ENCODE data around the gene BMP2K.

DNA sequence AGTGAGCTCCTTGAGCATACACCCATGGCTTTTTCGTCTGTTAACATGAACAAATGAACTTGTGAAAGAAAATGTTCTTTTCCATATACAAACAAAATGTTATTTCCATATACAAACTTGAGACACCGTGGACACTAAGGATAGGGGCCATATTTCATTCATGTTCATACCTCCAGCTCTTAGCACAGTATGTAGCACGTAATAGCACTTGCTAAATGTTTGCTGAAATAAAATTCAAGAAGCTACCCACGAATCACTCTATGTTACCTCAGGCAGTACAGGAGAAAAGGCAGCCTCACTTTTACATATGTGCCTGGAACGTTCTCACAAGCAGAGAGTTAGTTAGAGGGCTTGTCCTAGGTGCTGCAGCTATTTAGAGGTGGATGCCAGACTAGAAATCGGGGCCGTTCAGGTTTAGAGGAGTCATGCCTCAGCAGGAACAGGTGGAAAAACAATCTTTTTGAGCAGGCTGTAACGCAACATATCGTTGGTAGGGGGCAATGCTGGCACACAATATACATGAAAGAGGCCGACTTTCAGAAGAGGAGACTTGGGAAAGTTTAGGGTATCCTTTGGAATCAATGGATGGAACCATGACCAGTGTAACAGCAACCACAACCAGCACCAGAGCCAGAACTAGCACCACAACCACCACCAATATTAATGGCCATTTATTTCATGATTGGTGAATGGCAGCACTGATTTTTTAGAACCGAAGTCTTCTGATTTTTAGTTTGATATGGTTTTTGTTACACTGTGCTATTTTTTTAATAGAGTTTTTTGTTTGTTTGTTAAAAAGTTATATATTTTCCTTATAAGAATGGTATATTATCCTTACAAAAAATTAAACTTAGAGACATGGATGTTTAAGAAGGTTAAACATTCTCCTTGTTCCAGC is 177.9 kb downstream of the BMP2K start:
- no peak for TF ChIP-seq MYC (IDR thresholded peaks at IDR 0.05; ENCODE audit: low read depth, low read length)
- TF ChIP-seq, protein P1, sequence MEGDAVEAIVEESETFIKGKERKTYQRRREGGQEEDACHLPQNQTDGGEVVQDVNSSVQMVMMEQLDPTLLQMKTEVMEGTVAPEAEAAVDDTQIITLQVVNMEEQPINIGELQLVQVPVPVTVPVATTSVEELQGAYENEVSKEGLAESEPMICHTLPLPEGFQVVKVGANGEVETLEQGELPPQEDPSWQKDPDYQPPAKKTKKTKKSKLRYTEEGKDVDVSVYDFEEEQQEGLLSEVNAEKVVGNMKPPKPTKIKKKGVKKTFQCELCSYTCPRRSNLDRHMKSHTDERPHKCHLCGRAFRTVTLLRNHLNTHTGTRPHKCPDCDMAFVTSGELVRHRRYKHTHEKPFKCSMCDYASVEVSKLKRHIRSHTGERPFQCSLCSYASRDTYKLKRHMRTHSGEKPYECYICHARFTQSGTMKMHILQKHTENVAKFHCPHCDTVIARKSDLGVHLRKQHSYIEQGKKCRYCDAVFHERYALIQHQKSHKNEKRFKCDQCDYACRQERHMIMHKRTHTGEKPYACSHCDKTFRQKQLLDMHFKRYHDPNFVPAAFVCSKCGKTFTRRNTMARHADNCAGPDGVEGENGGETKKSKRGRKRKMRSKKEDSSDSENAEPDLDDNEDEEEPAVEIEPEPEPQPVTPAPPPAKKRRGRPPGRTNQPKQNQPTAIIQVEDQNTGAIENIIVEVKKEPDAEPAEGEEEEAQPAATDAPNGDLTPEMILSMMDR (IDR thresholded peaks at IDR 0.05; ENCODE audit: low read depth, low read length): peak; percentile 66
